Measurements from ENCODE around the gene LRP1-AS.

DNA sequence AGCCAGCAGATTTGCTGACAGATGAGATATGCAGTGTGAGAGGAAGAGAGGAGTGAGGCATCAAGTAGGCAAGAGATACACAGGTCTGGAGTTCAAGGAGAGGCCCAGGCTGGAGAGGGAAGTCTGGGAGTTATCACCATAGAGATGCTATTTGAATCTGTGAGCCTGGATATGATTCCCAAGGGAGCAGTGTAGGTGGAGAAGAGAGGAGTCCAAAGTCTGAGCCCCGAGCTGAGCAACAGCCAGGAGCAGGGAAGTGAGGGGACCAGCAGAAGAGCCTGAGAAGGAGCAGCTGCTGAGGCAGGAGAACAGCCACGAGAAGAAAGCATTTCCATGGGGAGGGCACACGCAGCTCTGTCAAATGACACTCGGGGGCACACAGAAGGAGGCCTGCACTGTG is 49.0 kb upstream of the LRP1-AS start:
- TF ChIP-seq, protein P1, sequence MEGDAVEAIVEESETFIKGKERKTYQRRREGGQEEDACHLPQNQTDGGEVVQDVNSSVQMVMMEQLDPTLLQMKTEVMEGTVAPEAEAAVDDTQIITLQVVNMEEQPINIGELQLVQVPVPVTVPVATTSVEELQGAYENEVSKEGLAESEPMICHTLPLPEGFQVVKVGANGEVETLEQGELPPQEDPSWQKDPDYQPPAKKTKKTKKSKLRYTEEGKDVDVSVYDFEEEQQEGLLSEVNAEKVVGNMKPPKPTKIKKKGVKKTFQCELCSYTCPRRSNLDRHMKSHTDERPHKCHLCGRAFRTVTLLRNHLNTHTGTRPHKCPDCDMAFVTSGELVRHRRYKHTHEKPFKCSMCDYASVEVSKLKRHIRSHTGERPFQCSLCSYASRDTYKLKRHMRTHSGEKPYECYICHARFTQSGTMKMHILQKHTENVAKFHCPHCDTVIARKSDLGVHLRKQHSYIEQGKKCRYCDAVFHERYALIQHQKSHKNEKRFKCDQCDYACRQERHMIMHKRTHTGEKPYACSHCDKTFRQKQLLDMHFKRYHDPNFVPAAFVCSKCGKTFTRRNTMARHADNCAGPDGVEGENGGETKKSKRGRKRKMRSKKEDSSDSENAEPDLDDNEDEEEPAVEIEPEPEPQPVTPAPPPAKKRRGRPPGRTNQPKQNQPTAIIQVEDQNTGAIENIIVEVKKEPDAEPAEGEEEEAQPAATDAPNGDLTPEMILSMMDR (IDR thresholded peaks at IDR 0.05) = no peak
- TF ChIP-seq POLR2AphosphoS5 (IDR thresholded peaks at IDR 0.05) (no peak), POLR2A (IDR thresholded peaks at IDR 0.05) (no peak)
